ENCODE data around the gene ANXA1. TPM values are rescaled to one million over a fixed set of nuclear protein-coding genes. Genes with fewer than 3 reads are reported as not detected.
"Not testable (repeated sequence)": the region's sequence is repeated elsewhere in the genome, so short reads cannot be mapped to it uniquely, and the experiment has no call there.

ANXA1 gene, protein sequence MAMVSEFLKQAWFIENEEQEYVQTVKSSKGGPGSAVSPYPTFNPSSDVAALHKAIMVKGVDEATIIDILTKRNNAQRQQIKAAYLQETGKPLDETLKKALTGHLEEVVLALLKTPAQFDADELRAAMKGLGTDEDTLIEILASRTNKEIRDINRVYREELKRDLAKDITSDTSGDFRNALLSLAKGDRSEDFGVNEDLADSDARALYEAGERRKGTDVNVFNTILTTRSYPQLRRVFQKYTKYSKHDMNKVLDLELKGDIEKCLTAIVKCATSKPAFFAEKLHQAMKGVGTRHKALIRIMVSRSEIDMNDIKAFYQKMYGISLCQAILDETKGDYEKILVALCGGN
- 100 to 1,000 TPM; 171 to 187 TPM for total RNA-seq

DNA sequence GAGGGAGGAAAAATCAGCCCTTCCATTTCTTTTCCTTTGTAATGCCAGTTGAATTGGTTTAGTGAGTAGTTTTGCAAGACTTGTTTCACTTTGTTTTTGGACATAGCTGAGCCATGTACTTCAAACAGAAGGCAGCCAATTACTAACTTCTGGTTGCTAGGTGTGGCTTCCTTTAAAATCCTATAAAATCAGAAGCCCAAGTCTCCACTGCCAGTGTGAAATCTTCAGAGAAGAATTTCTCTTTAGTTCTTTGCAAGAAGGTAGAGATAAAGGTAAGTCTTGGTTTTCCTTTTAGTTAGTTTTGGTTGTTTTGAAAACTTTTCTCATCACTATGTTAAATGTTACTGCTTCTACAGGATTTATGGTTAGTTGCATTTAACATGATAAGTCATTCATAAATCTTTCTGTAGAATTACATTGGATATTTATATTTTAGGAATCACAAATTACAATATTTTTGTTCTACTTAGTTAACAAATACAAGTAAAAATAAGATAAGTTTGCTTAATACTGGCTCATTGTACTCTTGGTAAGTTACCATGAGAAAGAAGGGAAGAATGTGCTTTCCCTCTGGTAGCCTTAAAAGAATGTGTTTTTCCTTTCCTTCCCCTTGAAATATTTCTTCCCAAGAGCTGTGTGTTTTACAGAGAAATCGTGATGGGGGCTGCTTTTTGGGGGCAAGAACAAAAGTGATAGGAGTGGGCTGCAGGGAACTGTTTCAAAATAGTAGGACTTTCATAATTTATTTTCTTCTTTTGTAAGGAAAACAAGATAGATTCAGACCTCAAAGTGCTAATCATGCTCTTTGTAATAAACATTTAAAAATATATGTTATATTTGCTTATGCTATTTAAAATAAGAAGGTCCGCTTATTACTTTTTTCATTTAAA is at the start of gene ANXA1:
TSS of gene ANXA1 (plus strand) at position 213 of the 890 bp plus-strand sequence. CDS start 6,671 bp downstream, outside the sequence.
- Mint-ChIP-seq H3K9me3 (peaks cover 2% of the 10 kb centered on the region), H3K4me3 (peak within 1 kb of the TSS; percentile 90), H3K36me3 (peaks cover 9% of the 10 kb centered on the region), H3K4me1 (peaks cover 59% of the 10 kb centered on the region), H3K27me3 (no peaks in the 10 kb centered on the region), H3K27ac (peak within 1 kb of the TSS; percentile 89)
- ATAC-seq (ENCODE audit: low read depth) = peak; percentile 34
- no peak for DNase-seq
- POLR2A ChIA-PET = interaction anchor here (1.6 to 3.4 kb wide), 2 partner anchors 16 to 19 kb away, joined by 8 to 21 read pairs; no protein-coding TSS in a partner anchor

- DNase-seq = no peak
- Mint-ChIP-seq H3K27me3 (peaks cover 7% of the 10 kb centered on the region), H3K27ac (no peak overlapping the region), H3K36me3 (no peaks in the 10 kb centered on the region), H3K4me1 (no peaks in the 10 kb centered on the region), H3K9me3 (no peaks in the 10 kb centered on the region), H3K4me3 (no peak overlapping the region)
- POLR2A ChIA-PET = no interaction called here
- ATAC-seq (ENCODE audit: low read depth) = no peak
These were observed 47.3 kb upstream of the ANXA1 start for GRCh38 chr9:73104342-73104741.

GRCh38 chr9:73104921-73105320 is 46.7 kb upstream of the ANXA1 start:
- H3K36me3 Mint-ChIP-seq = no peaks in the 10 kb centered on the region
- H3K4me1 Mint-ChIP-seq = no peaks in the 10 kb centered on the region
- no peak overlapping the region for H3K27ac Mint-ChIP-seq
- ATAC-seq (ENCODE audit: low read depth) = no peak
- no peaks in the 10 kb centered on the region for H3K9me3 Mint-ChIP-seq
- DNase-seq = no peak
- POLR2A ChIA-PET = no interaction called here
- H3K27me3 Mint-ChIP-seq = peaks cover 7% of the 10 kb centered on the region
- no peak overlapping the region for H3K4me3 Mint-ChIP-seq

DNA sequence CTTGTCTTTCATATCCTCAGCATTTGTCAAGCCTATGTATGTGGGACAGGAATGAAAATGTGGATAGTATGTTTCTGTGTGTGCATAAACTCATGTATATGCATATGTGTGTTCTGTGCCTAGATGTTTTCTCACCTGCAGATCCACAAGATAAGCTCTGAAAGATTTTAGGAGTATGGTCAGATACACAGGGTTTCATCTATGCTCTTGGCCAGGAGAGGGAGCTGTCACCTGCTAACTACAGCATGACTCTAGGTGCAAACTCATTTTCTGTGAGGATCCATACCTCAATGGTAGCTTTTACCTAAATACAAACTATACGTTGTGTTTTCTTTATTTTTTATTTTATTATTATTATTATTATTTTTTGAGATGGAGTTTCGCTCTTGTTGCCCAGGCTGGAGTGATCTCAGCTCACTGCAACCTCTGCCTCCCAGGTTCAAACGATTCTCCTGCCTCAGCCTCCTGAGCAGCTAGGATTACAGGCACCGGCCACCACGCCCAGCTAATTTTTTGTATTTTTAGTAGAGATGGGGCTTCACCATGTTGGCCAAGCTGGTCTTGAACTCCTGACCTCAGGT is 44.1 kb upstream of the ANXA1 start:
- not testable (repeated sequence) for H3K27ac Mint-ChIP-seq, H3K4me3 Mint-ChIP-seq, H3K9me3 Mint-ChIP-seq, H3K4me1 Mint-ChIP-seq, H3K36me3 Mint-ChIP-seq, H3K27me3 Mint-ChIP-seq, DNase-seq
- peak; percentile 92 for ATAC-seq (ENCODE audit: low read depth)
- POLR2A ChIA-PET = interaction anchor here (0.8 kb wide), 1 partner anchor 25 kb away, joined by 6 read pairs; no protein-coding TSS in a partner anchor

GRCh38 chr9:73114058-73114457 is 37.6 kb upstream of the ANXA1 start:
- Mint-ChIP-seq H3K9me3 (no peaks in the 10 kb centered on the region), H3K27me3 (no peaks in the 10 kb centered on the region), H3K36me3 (no peaks in the 10 kb centered on the region), H3K27ac (no peak overlapping the region), H3K4me3 (no peak overlapping the region), H3K4me1 (peaks cover 24% of the 10 kb centered on the region)
- no peak for DNase-seq
- POLR2A ChIA-PET = interaction anchor here (1.0 kb wide), 1 partner anchor 16 kb away, joined by 4 read pairs; no protein-coding TSS in a partner anchor
- ATAC-seq (ENCODE audit: low read depth) = no peak

GRCh38 chr9:73114958-73115357 is 36.7 kb upstream of the ANXA1 start:
- H3K4me1 Mint-ChIP-seq = peaks cover 24% of the 10 kb centered on the region
- no peaks in the 10 kb centered on the region for H3K9me3 Mint-ChIP-seq
- no peaks in the 10 kb centered on the region for H3K27me3 Mint-ChIP-seq
- POLR2A ChIA-PET = interaction anchor here (1.0 kb wide), 1 partner anchor 16 kb away, joined by 4 read pairs; no protein-coding TSS in a partner anchor
- no peaks in the 10 kb centered on the region for H3K36me3 Mint-ChIP-seq
- no peak for DNase-seq
- H3K4me3 Mint-ChIP-seq = no peak overlapping the region
- H3K27ac Mint-ChIP-seq = no peak overlapping the region
- no peak for ATAC-seq (ENCODE audit: low read depth)

DNA sequence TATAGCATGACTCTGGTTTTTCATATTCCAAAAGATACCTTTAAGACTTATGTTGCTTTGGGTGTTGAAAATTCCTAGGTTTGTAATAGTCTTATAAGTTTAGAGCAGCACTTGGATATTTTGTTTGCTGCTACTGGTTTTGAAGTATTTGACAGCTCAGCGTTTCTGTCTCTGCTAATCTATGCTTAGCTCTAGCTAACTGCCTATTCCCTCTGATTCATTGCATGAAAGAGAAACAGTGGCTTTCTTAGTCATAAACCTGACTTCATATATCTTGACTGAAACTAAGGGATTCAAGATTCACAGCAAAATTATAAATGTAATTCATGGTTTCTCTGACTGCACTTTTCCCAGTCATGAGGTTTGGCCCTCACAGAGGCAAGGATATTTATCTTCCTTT is 35.6 kb upstream of the ANXA1 start:
- no peaks in the 10 kb centered on the region for H3K27me3 Mint-ChIP-seq
- peaks cover 24% of the 10 kb centered on the region for H3K4me1 Mint-ChIP-seq
- H3K27ac Mint-ChIP-seq = no peak overlapping the region
- POLR2A ChIA-PET = no interaction called here
- ATAC-seq (ENCODE audit: low read depth) = no peak
- H3K36me3 Mint-ChIP-seq = peaks cover 2% of the 10 kb centered on the region
- H3K4me3 Mint-ChIP-seq = no peak overlapping the region
- no peak for DNase-seq
- peaks cover 2% of the 10 kb centered on the region for H3K9me3 Mint-ChIP-seq

- no peaks in the 10 kb centered on the region for H3K27me3 Mint-ChIP-seq
- POLR2A ChIA-PET = no interaction called here
- H3K27ac Mint-ChIP-seq = no peak overlapping the region
- ATAC-seq (ENCODE audit: low read depth) = no peak
- peaks cover 24% of the 10 kb centered on the region for H3K4me1 Mint-ChIP-seq
- peaks cover 2% of the 10 kb centered on the region for H3K36me3 Mint-ChIP-seq
- DNase-seq = no peak
- no peak overlapping the region for H3K4me3 Mint-ChIP-seq
- peaks cover 2% of the 10 kb centered on the region for H3K9me3 Mint-ChIP-seq
These were observed 34.8 kb upstream of the ANXA1 start for GRCh38 chr9:73116880-73117279.

DNA sequence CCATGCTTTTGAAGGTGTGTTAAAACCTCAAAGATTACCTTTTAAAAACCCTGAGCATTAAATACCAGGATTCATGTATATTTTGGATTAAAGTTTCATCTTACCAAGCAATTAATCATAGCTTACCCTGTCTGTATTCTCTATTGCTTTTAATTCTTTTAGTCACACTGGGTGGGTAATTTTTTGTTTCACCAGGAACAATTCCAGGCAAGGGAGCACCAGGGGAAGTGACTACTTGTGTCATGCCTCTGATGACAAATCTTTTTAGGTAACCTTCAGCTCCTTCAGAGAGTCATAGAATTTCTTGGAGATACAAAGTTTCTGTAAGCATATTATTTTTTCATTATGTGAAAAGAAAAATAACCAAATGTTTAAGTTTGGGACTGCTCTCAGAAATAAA is 33.4 kb upstream of the ANXA1 start:
- H3K36me3 Mint-ChIP-seq = peaks cover 2% of the 10 kb centered on the region
- H3K27me3 Mint-ChIP-seq = no peaks in the 10 kb centered on the region
- no peak overlapping the region for H3K4me3 Mint-ChIP-seq
- no peak overlapping the region for H3K27ac Mint-ChIP-seq
- POLR2A ChIA-PET = no interaction called here
- peaks cover 24% of the 10 kb centered on the region for H3K4me1 Mint-ChIP-seq
- DNase-seq = no peak
- ATAC-seq (ENCODE audit: low read depth) = no peak
- peaks cover 2% of the 10 kb centered on the region for H3K9me3 Mint-ChIP-seq

GRCh38 chr9:73118898-73119554 is 32.6 kb upstream of the ANXA1 start:
- Mint-ChIP-seq H3K27me3 (no peaks in the 10 kb centered on the region), H3K4me1 (peaks cover 19% of the 10 kb centered on the region), H3K27ac (no peak overlapping the region), H3K9me3 (peaks cover 2% of the 10 kb centered on the region), H3K4me3 (no peak overlapping the region), H3K36me3 (peaks cover 2% of the 10 kb centered on the region)
- ATAC-seq (ENCODE audit: low read depth) = no peak
- DNase-seq = no peak
- POLR2A ChIA-PET = no interaction called here

- H3K4me1 Mint-ChIP-seq = peaks cover 9% of the 10 kb centered on the region
- no peak overlapping the region for H3K4me3 Mint-ChIP-seq
- no peaks in the 10 kb centered on the region for H3K27me3 Mint-ChIP-seq
- no peak overlapping the region for H3K27ac Mint-ChIP-seq
- POLR2A ChIA-PET = no interaction called here
- DNase-seq (no peak), ATAC-seq (ENCODE audit: low read depth) (no peak)
- H3K36me3 Mint-ChIP-seq = peaks cover 2% of the 10 kb centered on the region
- peaks cover 2% of the 10 kb centered on the region for H3K9me3 Mint-ChIP-seq
These were observed 30.2 kb upstream of the ANXA1 start for GRCh38 chr9:73121375-73121935.

DNA sequence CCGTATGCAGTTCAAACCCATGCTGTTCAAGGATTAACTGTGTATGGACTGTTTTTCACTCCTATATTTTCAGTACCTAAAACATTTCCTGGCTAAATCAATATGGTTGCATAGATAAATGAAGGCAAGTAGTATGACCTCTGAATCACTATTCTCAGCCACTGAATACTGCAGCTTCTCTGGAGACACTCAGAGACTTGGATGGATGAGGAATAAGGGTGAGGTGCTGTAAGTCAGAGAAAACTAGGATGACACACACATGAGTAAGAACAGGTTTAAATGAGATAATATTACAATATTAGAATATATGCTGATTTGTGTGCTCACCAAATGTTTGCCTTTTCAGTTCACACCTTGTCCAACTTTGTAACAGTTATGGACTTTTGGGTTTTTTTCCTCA is 26.0 kb upstream of the ANXA1 start:
- Mint-ChIP-seq H3K4me3 (no peak overlapping the region), H3K4me1 (peaks cover 7% of the 10 kb centered on the region), H3K27ac (no peak overlapping the region), H3K9me3 (peaks cover 3% of the 10 kb centered on the region), H3K27me3 (no peaks in the 10 kb centered on the region), H3K36me3 (no peaks in the 10 kb centered on the region)
- DNase-seq (no peak), ATAC-seq (ENCODE audit: low read depth) (no peak)
- POLR2A ChIA-PET = no interaction called here
